ENCODE measurements around the gene PCGF3. TPM values are rescaled to one million over a fixed set of nuclear protein-coding genes. Genes with fewer than 3 reads are reported as not detected.

PCGF3 gene
- total and polyA plus RNA-seq, 9 of the 15 experiments (the other 6 are each of a cell fraction or from before 2014, with no cell fraction given), result 2.6 to 46.1 (median 20.3) TPM

DNA sequence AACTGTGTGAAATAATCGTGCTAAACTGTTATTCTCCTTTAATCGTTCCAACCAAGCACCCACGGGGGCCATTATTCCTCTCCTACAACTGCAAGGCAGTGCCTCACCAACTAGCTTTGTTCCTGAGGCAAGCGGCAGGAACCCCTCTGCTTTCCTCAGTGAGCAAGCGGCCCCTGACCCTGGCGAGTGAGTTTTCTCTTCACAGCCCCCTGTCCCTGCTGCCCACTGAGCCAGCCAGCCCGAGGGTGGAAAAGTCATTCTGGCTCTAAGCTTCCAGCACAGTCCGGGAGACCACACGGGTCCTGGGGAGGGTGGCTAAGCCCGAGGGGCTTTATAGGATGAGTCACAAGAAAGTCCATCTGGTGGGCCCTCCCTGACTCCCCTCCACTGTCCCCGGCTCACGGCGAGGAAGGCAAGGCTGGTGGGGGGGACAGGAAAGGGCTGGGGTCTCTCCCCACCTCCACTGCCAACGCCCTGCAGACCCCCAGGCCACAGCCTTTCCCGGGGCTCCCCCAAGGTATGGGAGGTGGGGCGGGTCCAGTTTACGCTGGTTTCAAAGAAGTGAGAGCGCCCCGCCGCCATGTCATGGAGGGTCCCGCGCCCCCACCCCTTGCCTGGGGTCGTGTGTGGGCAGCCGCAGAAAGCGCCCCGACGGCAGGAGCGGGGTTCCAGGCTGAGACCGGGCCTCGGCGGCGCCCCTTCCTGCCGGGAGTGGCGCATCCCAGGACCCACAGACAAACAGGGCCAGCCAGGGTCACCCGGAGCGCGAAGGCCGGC is 75.3 kb downstream of the PCGF3 start (continued):
- TF ChIP-seq, protein P1, sequence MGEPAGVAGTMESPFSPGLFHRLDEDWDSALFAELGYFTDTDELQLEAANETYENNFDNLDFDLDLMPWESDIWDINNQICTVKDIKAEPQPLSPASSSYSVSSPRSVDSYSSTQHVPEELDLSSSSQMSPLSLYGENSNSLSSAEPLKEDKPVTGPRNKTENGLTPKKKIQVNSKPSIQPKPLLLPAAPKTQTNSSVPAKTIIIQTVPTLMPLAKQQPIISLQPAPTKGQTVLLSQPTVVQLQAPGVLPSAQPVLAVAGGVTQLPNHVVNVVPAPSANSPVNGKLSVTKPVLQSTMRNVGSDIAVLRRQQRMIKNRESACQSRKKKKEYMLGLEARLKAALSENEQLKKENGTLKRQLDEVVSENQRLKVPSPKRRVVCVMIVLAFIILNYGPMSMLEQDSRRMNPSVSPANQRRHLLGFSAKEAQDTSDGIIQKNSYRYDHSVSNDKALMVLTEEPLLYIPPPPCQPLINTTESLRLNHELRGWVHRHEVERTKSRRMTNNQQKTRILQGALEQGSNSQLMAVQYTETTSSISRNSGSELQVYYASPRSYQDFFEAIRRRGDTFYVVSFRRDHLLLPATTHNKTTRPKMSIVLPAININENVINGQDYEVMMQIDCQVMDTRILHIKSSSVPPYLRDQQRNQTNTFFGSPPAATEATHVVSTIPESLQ (CRISPR knock-in tag; IDR thresholded peaks at IDR 0.05), result no peak
- no peak for TF ChIP-seq TEAD2 (tag; IDR thresholded peaks at IDR 0.05)
- no peak for TF ChIP-seq ZNF121 (CRISPR knock-in tag; conservative IDR thresholded peaks at IDR 0.05)
- no peak for TF ChIP-seq HDAC1 (IDR thresholded peaks at IDR 0.05)
- TF ChIP-seq, protein P2, sequence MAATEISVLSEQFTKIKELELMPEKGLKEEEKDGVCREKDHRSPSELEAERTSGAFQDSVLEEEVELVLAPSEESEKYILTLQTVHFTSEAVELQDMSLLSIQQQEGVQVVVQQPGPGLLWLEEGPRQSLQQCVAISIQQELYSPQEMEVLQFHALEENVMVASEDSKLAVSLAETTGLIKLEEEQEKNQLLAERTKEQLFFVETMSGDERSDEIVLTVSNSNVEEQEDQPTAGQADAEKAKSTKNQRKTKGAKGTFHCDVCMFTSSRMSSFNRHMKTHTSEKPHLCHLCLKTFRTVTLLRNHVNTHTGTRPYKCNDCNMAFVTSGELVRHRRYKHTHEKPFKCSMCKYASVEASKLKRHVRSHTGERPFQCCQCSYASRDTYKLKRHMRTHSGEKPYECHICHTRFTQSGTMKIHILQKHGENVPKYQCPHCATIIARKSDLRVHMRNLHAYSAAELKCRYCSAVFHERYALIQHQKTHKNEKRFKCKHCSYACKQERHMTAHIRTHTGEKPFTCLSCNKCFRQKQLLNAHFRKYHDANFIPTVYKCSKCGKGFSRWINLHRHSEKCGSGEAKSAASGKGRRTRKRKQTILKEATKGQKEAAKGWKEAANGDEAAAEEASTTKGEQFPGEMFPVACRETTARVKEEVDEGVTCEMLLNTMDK (IDR thresholded peaks at IDR 0.05; ENCODE audit: borderline replicate concordance, insufficient read depth, low read depth, low read length, poor library complexity, severe bottlenecking), result no peak
- no peak for TF ChIP-seq RBM39 (optimal IDR thresholded peaks at IDR 0.05; ENCODE audit: low read depth, low read length)
- TF ChIP-seq, protein P3, sequence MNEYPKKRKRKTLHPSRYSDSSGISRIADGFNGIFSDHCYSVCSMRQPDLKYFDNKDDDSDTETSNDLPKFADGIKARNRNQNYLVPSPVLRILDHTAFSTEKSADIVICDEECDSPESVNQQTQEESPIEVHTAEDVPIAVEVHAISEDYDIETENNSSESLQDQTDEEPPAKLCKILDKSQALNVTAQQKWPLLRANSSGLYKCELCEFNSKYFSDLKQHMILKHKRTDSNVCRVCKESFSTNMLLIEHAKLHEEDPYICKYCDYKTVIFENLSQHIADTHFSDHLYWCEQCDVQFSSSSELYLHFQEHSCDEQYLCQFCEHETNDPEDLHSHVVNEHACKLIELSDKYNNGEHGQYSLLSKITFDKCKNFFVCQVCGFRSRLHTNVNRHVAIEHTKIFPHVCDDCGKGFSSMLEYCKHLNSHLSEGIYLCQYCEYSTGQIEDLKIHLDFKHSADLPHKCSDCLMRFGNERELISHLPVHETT (CRISPR knock-in tag; conservative IDR thresholded peaks at IDR 0.05 in 1 of 2, IDR thresholded peaks at IDR 0.05 in 1 of 2), result peak in 1 of 2 experiments; percentile 19; a peak in 1 of 4 replicates
- TF ChIP-seq MEF2A (IDR thresholded peaks at IDR 0.05; ENCODE audit: control insufficient read depth, low read depth, low read length), result no peak
- TF ChIP-seq CBX3 (IDR thresholded peaks at IDR 0.05; ENCODE audit: borderline replicate concordance in 1 of 2, low read length in 2 of 2), result no peak
- no peak for TF ChIP-seq JUNB (CRISPR knock-in tag; conservative IDR thresholded peaks at IDR 0.05)
- no peak for TF ChIP-seq ZNF778 (CRISPR knock-in tag; IDR thresholded peaks at IDR 0.05)

Data from K562 (cell line).